Measurements from ENCODE around the gene NF2.

DNA sequence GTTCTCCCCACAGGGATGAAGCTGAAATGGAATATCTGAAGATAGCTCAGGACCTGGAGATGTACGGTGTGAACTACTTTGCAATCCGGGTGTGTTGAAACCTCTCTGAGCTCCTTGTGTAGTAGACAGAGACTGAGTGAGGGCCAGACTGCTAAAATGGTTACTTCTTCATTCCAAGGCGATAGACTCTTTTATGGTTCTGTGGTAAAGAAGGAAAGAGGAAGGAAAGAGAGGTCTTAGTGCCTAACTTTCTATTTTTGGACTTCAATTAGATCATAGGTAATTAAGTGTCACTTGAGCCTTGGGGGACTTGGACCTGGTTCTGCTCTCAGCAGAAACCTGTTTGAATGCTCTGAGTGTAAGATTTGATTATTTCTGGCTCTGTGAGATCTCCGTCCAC lies 54.7 kb downstream of the NF2 start:
- TF ChIP-seq, protein P1, sequence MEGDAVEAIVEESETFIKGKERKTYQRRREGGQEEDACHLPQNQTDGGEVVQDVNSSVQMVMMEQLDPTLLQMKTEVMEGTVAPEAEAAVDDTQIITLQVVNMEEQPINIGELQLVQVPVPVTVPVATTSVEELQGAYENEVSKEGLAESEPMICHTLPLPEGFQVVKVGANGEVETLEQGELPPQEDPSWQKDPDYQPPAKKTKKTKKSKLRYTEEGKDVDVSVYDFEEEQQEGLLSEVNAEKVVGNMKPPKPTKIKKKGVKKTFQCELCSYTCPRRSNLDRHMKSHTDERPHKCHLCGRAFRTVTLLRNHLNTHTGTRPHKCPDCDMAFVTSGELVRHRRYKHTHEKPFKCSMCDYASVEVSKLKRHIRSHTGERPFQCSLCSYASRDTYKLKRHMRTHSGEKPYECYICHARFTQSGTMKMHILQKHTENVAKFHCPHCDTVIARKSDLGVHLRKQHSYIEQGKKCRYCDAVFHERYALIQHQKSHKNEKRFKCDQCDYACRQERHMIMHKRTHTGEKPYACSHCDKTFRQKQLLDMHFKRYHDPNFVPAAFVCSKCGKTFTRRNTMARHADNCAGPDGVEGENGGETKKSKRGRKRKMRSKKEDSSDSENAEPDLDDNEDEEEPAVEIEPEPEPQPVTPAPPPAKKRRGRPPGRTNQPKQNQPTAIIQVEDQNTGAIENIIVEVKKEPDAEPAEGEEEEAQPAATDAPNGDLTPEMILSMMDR (IDR thresholded peaks at IDR 0.05): no peak
- TF ChIP-seq POLR2AphosphoS5 (IDR thresholded peaks at IDR 0.05): no peak

All from gastroesophageal sphincter (tissue), 3 donors.